ENCODE results near the gene ST8SIA4.

ST8SIA4 gene

GRCh38 chr5:100779669-100780375 lies 123.3 kb downstream of the ST8SIA4 start:
- DNase-seq (ENCODE audit: low read depth), result no peak

GRCh38 chr5:100777680-100778300 lies 125.3 kb downstream of the ST8SIA4 start:
- DNase-seq (ENCODE audit: low read depth), result no peak

- no peak for DNase-seq (ENCODE audit: low read depth)
Observed at GRCh38 chr5:100775533-100775855, 127.6 kb downstream of the ST8SIA4 start.

GRCh38 chr5:100772548-100772947 lies 130.5 kb downstream of the ST8SIA4 start:
- no peak for DNase-seq (ENCODE audit: low read depth)

GRCh38 chr5:100772006-100772405 lies 131.1 kb downstream of the ST8SIA4 start:
- DNase-seq (ENCODE audit: low read depth), result no peak

- no peak for DNase-seq (ENCODE audit: low read depth)
Observed at GRCh38 chr5:100771181-100771580, 131.9 kb downstream of the ST8SIA4 start.

- DNase-seq (ENCODE audit: low read depth), result no peak
Observed at GRCh38 chr5:100768221-100768620, 134.9 kb downstream of the ST8SIA4 start.

- no peak for DNase-seq (ENCODE audit: low read depth)
Observed at GRCh38 chr5:100762995-100763394, 140.1 kb downstream of the ST8SIA4 start.

GRCh38 chr5:100762108-100762507 lies 141.0 kb downstream of the ST8SIA4 start:
- no peak for DNase-seq (ENCODE audit: low read depth)

- DNase-seq (ENCODE audit: low read depth), result no peak
Observed at GRCh38 chr5:100761192-100761591, 141.9 kb downstream of the ST8SIA4 start.

- DNase-seq (ENCODE audit: low read depth), result no peak
Observed at GRCh38 chr5:100760688-100761087, 142.4 kb downstream of the ST8SIA4 start.

- DNase-seq (ENCODE audit: low read depth), result no peak
Observed at GRCh38 chr5:100758780-100759179, 144.3 kb downstream of the ST8SIA4 start.

GRCh38 chr5:100758306-100758705 lies 144.8 kb downstream of the ST8SIA4 start:
- DNase-seq (ENCODE audit: low read depth), result no peak

GRCh38 chr5:100757618-100758017 lies 145.5 kb downstream of the ST8SIA4 start:
- DNase-seq (ENCODE audit: low read depth), result no peak

Measured in activated T-helper 1 cell treated with Interleukin-2 at 50 U/mL for 16 hours (primary cell).